GM12878 (cell line): ENCODE data around the gene SEPTIN10. TPM values are rescaled to one million over a fixed set of nuclear protein-coding genes. Genes with fewer than 3 reads are reported as not detected.
A peak's percentile ranks its signal among the peaks of the same experiment; 100 is the strongest.

Source experiments
- ATAC-seq: fragments of 200-7000 bp; cut with Tn5 transposase; 3 replicates; pipeline ENCODE4 v1.9.1; 2020; ENCODE audit warnings: mild to moderate bottlenecking, moderate library complexity
- BruUV-seq: library from RNA; stranded (reverse); fragments of 400-500 nt; replicated peaks from 2 replicates; lab custom pipeline; 2021; lab: Mats Ljungman, UMichigan
- CTCF ChIA-PET: fragments of 300-600 bp; sonication (Branson Sonifier 250); formaldehyde crosslinking; extraction: SDS; loops from one replicate; lab custom pipeline; 2021; ENCODE audit warnings: inconsistent platforms; lab: Yijun Ruan, JAX
- POLR2A ChIA-PET: fragments of 350-600 bp; formaldehyde crosslinking; extraction: SDS; loops from one replicate; lab custom pipeline; 2021; ENCODE audit warnings: inconsistent platforms; lab: Charles Lee
- RAD21 ChIA-PET: fragments of 300-600 bp; sonication (Branson Sonifier 250); formaldehyde crosslinking; loops from one replicate; lab custom pipeline; 2023; ENCODE audit warnings: antibody characterized with exemption; ENCODE audit not compliant: unreplicated experiment; lab: Charles Lee
- SMC1A ChIA-PET: fragments of 300-600 bp; sonication (Branson Sonifier 250); formaldehyde crosslinking; loops from one replicate; lab custom pipeline; 2023; ENCODE audit not compliant: unreplicated experiment, uncharacterized antibody; lab: Charles Lee
- DNase-seq: peaks from one replicate; pipeline ENCODE4 v3.0.0-alpha.2; 2011; ENCODE audit warnings: low read depth, low spot score
- FAIRE-seq: peaks from 3 replicates; lab custom pipeline; 2011; peaks lifted over from hg19 to GRCh38; lab: Jason Lieb, UNC
- H2AFZ ChIP-seq: 2 replicates; pipeline ENCODE4 v1.6.0; 2011; ENCODE audit warnings: low read depth, low read length, control low read depth; ENCODE audit not compliant: control insufficient read depth
- H3K27ac ChIP-seq: 2 replicates; pipeline ENCODE4 v1.5.1; 2011; ENCODE audit warnings: control low read depth; ENCODE audit not compliant: control insufficient read depth, insufficient read depth
- H3K27me3 ChIP-seq, 2 experiments: replicated peaks in 1 of 2; 2 replicates each; pipeline versions ENCODE4 v1.6.0 to v1.6.1; 2011; ENCODE audit warnings: low read length in 1 of 2; ENCODE audit not compliant: control insufficient read depth in 2 of 2, insufficient read depth in 2 of 2
- H3K36me3 ChIP-seq, 2 experiments: 2 replicates each; pipeline ENCODE4 v1.5.1; 2011; ENCODE audit warnings: low read length in 1 of 2; ENCODE audit not compliant: control insufficient read depth in 2 of 2, insufficient read depth in 2 of 2
- H3K4me1 ChIP-seq: 2 replicates; pipeline ENCODE4 v1.6.1; 2011; ENCODE audit warnings: mild to moderate bottlenecking, low read length, moderate library complexity, mixed read lengths; ENCODE audit not compliant: control insufficient read depth, insufficient read depth
- H3K4me2 ChIP-seq: 2 replicates; pipeline ENCODE4 v1.6.0; 2011; ENCODE audit warnings: control low read depth; ENCODE audit not compliant: control insufficient read depth, insufficient read depth
- H3K4me3 ChIP-seq: fragments of 200-600 bp; sonication (generic); 2 replicates; pipeline ENCODE4 v1.5.1; 2016
- H3K79me2 ChIP-seq: 2 replicates; pipeline ENCODE4 v1.6.0; 2011; ENCODE audit warnings: low read length; ENCODE audit not compliant: control insufficient read depth, insufficient read depth
- H3K9ac ChIP-seq: 2 replicates; pipeline ENCODE4 v1.8.0; 2011; ENCODE audit warnings: low read length, control low read depth, mixed read lengths; ENCODE audit not compliant: control insufficient read depth, insufficient read depth
- H3K9me3 ChIP-seq: replicated peaks from 3 replicates; pipeline ENCODE4 v1.5.1; 2011; ENCODE audit warnings: mild to moderate bottlenecking, low read length; ENCODE audit not compliant: control insufficient read depth, insufficient read depth
- H4K20me1 ChIP-seq: 2 replicates; pipeline ENCODE4 v1.6.0; 2011; ENCODE audit not compliant: control insufficient read depth, insufficient read depth
- ATF3 ChIP-seq: IDR thresholded peaks from 2 replicates; pipeline ENCODE4 v1.6.1; 2011; ENCODE audit warnings: low read depth, mild to moderate bottlenecking, low read length, moderate library complexity, borderline replicate concordance; ENCODE audit errors: extremely low read depth
- EP300 ChIP-seq, 2 experiments: fragments of 150-350 bp in 1 of 2; IDR thresholded peaks; 2 replicates each; pipeline ENCODE4 v1.6.1; 2011 to 2012; ENCODE audit warnings: low read depth in 2 of 2, low read length in 2 of 2, borderline replicate concordance in 1 of 2, improper control_type of control experiment in 1 of 2, inconsistent platforms in 1 of 2; ENCODE audit not compliant: control insufficient read depth in 1 of 2
- FOXM1 ChIP-seq: IDR thresholded peaks from 2 replicates; pipeline ENCODE4 v1.6.1; 2012; ENCODE audit warnings: low read depth, mild to moderate bottlenecking, inconsistent platforms, low read length, moderate library complexity
- ZBTB33 ChIP-seq: fragments of 450-650 bp; IDR thresholded peaks from 2 replicates; pipeline ENCODE4 v1.6.1; 2017; ENCODE audit warnings: mild to moderate bottlenecking
- WGBS: methylation state at CpG from one replicate; pipeline ENCODE4 v1.1.6; 2016; ENCODE audit warnings: low lambda C conversion rate; ENCODE audit not compliant: insufficient replicate concordance, insufficient coverage; ENCODE audit errors: missing lambda C conversion rate; 5-methylcytosine and 5-hydroxymethylcytosine counted together
- in situ Hi-C: fragments of 300-500 bp; cut with MboI; formaldehyde crosslinking; loops from 9 replicates; pipeline ENCODE4 v1.14.3; 2018; ENCODE audit warnings: mixed read lengths
- intact Hi-C: fragments of 100-400 bp; cut with micrococcal nuclease; formaldehyde crosslinking; loops from one replicate; pipeline ENCODE4 v1.14.2; 2022; ENCODE audit not compliant: unreplicated experiment
- polyA plus RNA-seq, 11 experiments: library from polyadenylated mRNA; depleted of rRNA in 4 of 11; unstranded in 6 of 11; stranded (reverse) in 5 of 11; fragments of >200 nt; fragmentation: Nextera tagmentation in 4 of 11; fragmentation: Illumina TruSeq in 1 of 11; extraction: Ambion mirVana in 4 of 11; extraction: Trizol in 1 of 11; gene quantifications; 1 replicate in 1 of 11; 2 replicates in 10 of 11; pipeline versions ENCODE4 v1.2.1 to v1.2.3, GENCODE V29; 2011 to 2016; ENCODE audit warnings: inconsistent platforms in 2 of 11, missing spikeins in 2 of 11, low read depth in 1 of 11
- total RNA-seq, 4 experiments: library from RNA; depleted of rRNA in 3 of 4; stranded (reverse); fragments of >200 nt in 3 of 4; fragmentation: Illumina TruSeq in 1 of 4; extraction: Trizol in 1 of 4; gene quantifications; 2 replicates each; pipeline versions ENCODE4 v1.2.1 to v1.2.3, GENCODE V29; 2013 to 2021

SEPTIN10 gene
- total and polyA plus RNA-seq, 10 of the 15 experiments (the other 5 are each of a cell fraction or from before 2014, with no cell fraction given) = 20.2 to 132 (median 62.7) TPM

GRCh38 chr2:109563288-109563687 lies 50.5 kb downstream of the SEPTIN10 start:
- in situ Hi-C loops (no loop called here), intact Hi-C loops (no loop called here)
- ATAC-seq (no peak), FAIRE-seq (no peak), DNase-seq (no peak)
- H3K9me3 ChIP-seq = no peaks in the 10 kb centered on the region
- H3K79me2 ChIP-seq = no peaks in the 10 kb centered on the region
- no peak overlapping the region for H3K4me3 ChIP-seq
- H3K36me3 ChIP-seq = peaks cover 0 to 4% of the 10 kb centered on the region in 2 experiments; a peak in 1 of 4 replicates
- H3K4me1 ChIP-seq = no peaks in the 10 kb centered on the region
- TSS peak; percentile 33 for BruUV-seq
- WGBS = 70% methylated on average over 2 of the region's 2 CpGs
- H4K20me1 ChIP-seq = no peaks in the 10 kb centered on the region
- no peaks in the 10 kb centered on the region for H3K27me3 ChIP-seq
- no peak overlapping the region for H2AFZ ChIP-seq
- ChIA-PET RAD21 (interaction anchor here (0.7 kb wide), 1 partner anchor 17 kb away, joined by 3 read pairs; no protein-coding TSS in a partner anchor), CTCF (no interaction called here), POLR2A (no interaction called here), SMC1A (no interaction called here)
- no peak overlapping the region for H3K4me2 ChIP-seq
- no peak overlapping the region for H3K9ac ChIP-seq
- H3K27ac ChIP-seq = no peak overlapping the region
- TF ChIP-seq EP300 (IDR thresholded peaks at IDR 0.05; ENCODE audit: borderline replicate concordance in 1 of 2, control insufficient read depth in 1 of 2, low read depth in 2 of 2, low read length in 2 of 2) = no peak
- TF ChIP-seq ZBTB33 = no peak
- TF ChIP-seq ATF3 = no peak
- TF ChIP-seq FOXM1 = no peak
